Peyer's patch (tissue), 4 donors: ENCODE measurements around the gene ZC3H13.

ENCODE experiments used
- CTCF ChIP-seq, 6 experiments: fragments of 450-650 bp in 4 of 6; fragments of 200-600 bp in 2 of 6; sonication (generic) in 1 of 6; IDR thresholded peaks; one replicate each; pipeline ENCODE4 v1.5.1; 2017 to 2019; ENCODE audit warnings: antibody characterized with exemption in 6 of 6, mild to moderate bottlenecking in 3 of 6, moderate library complexity in 1 of 6
- POLR2A ChIP-seq, 2 donors: fragments of 450-650 bp; IDR thresholded peaks; one replicate each; pipeline ENCODE4 v1.5.1; 2017; ENCODE audit warnings: antibody characterized with exemption in 2 of 2, mild to moderate bottlenecking in 2 of 2, moderate library complexity in 2 of 2

GRCh38 chr13:46059405-46059804 is 6.9 kb upstream of the ZC3H13 start:
- TF ChIP-seq CTCF (IDR thresholded peaks at IDR 0.05), result no peak
- no peak for TF ChIP-seq POLR2A (IDR thresholded peaks at IDR 0.05)
